ENCODE results near the gene MAMDC2. TPM values are rescaled to one million over a fixed set of nuclear protein-coding genes. Genes with fewer than 3 reads are reported as not detected.

MAMDC2 gene
- total RNA-seq, 3 donors from 2014 or later (not counting 1 experiment from before 2014, with no cell fraction given): 0.10 to 0.32 TPM; not detected in 1

DNA sequence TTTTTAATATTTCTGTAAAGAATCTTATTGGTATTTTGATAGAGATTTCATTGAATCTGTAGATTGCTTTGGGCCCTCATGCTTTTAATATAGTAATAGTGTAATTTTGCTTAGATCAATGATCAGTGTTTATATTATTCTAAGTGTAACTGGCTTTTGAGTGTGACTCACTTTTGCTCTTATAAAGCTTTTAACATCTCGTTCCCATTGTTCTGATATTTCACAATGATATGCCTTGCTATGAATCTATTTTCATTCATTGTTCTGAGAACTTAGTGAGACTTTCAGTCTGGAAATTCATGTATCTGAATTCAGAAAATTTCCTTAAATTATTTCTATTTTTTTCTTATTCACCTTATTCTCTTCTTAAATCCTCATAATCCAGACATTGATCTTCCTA is 13.5 kb upstream of the MAMDC2 start:
- Mint-ChIP-seq H3K27ac (no peak overlapping the region), H3K27me3 (ENCODE audit: low read depth in 2 of 2) (peaks cover 0 to 2% of the 10 kb centered on the region in 2 donors), H3K4me3 (no peak overlapping the region), H3K9me3 (no peaks in the 10 kb centered on the region), H3K36me3 (no peaks in the 10 kb centered on the region), H3K4me1 (no peaks in the 10 kb centered on the region)
- no peaks in the 10 kb centered on the region for H3K27me3 ChIP-seq (ENCODE audit: control insufficient read depth, insufficient read depth, low read length)
- TF ChIP-seq, protein P1, sequence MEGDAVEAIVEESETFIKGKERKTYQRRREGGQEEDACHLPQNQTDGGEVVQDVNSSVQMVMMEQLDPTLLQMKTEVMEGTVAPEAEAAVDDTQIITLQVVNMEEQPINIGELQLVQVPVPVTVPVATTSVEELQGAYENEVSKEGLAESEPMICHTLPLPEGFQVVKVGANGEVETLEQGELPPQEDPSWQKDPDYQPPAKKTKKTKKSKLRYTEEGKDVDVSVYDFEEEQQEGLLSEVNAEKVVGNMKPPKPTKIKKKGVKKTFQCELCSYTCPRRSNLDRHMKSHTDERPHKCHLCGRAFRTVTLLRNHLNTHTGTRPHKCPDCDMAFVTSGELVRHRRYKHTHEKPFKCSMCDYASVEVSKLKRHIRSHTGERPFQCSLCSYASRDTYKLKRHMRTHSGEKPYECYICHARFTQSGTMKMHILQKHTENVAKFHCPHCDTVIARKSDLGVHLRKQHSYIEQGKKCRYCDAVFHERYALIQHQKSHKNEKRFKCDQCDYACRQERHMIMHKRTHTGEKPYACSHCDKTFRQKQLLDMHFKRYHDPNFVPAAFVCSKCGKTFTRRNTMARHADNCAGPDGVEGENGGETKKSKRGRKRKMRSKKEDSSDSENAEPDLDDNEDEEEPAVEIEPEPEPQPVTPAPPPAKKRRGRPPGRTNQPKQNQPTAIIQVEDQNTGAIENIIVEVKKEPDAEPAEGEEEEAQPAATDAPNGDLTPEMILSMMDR (IDR thresholded peaks at IDR 0.05): no peak
- H3K9me3 ChIP-seq (ENCODE audit: control insufficient read depth, insufficient read depth, low read length): no peaks in the 10 kb centered on the region
- WGBS (ENCODE audit: insufficient coverage): no CpG with 5 or more reads among the region's 1 CpG
- no peak overlapping the region for H3K27ac ChIP-seq (ENCODE audit: low read length)
- H3K4me1 ChIP-seq (ENCODE audit: control insufficient read depth, insufficient read depth, low read length): no peaks in the 10 kb centered on the region
- DNase-seq (no peak), ATAC-seq (no peak)
- no peaks in the 10 kb centered on the region for H3K36me3 ChIP-seq (ENCODE audit: control insufficient read depth, insufficient read depth, low read length)
- H3K4me3 ChIP-seq (ENCODE audit: low read length): no peak overlapping the region
- intact Hi-C loops (cut with micrococcal nuclease): no loop called here

DNA sequence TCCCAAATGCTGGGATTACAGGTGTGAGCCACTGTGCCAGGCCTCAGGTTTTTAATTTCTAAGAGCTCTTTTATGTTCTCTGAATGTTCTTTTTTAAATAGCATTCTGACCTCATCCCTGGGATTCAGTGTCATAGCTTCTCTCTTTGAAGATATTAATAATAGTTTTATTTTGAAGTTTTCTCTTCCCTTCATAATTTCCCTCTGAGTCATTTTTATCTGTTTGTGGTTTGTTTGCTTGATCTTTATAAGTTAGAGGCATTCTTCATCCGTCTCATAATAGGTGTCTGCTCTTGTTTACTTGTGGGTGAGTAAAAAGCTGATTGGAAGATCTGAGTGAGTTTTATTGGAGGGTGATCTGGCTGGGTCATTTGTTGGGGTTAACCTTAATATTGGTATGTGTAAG is 12.5 kb upstream of the MAMDC2 start:
- Histone ChIP-seq H3K27me3 (ENCODE audit: control insufficient read depth, insufficient read depth, low read length) (no peaks in the 10 kb centered on the region), H3K4me1 (ENCODE audit: control insufficient read depth, insufficient read depth, low read length) (no peaks in the 10 kb centered on the region), H3K9me3 (ENCODE audit: control insufficient read depth, insufficient read depth, low read length) (no peaks in the 10 kb centered on the region), H3K36me3 (ENCODE audit: control insufficient read depth, insufficient read depth, low read length) (no peaks in the 10 kb centered on the region), H3K4me3 (ENCODE audit: low read length) (no peak overlapping the region), H3K27ac (ENCODE audit: low read length) (no peak overlapping the region)
- no peak for DNase-seq
- 87% methylated on average over 1 of the region's 1 CpG for WGBS (ENCODE audit: insufficient coverage)
- Mint-ChIP-seq H3K4me3 (no peak overlapping the region), H3K36me3 (no peaks in the 10 kb centered on the region), H3K9me3 (no peaks in the 10 kb centered on the region), H3K27ac (no peak overlapping the region), H3K4me1 (no peaks in the 10 kb centered on the region), H3K27me3 (ENCODE audit: low read depth in 2 of 2) (peaks cover 0 to 2% of the 10 kb centered on the region in 2 donors)
- no peak for ATAC-seq
- TF ChIP-seq, protein P1 (IDR thresholded peaks at IDR 0.05): no peak
- intact Hi-C loops (cut with micrococcal nuclease): no loop called here

DNA sequence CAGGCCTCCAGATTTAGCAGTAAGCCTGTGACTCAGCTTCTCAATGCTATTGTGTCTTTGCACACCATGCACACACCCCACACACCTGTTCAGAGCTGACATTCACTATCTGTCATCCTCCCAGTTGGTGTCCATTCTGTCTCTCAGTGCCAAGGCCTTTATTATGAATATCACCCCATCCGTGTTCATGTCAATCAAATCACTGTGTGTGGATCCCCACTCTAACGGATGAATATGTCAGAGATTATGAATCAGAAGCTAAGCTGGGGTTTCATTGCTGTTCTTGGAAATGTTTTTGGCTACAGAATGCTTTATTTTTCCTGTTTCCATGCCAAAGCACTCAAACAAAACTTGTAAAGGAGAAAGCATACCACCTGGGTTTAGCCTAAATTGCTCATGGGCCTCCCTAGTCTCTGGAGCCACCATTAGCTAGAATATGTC is 9.4 kb upstream of the MAMDC2 start:
- ATAC-seq (no peak), DNase-seq (no peak)
- H3K27me3 ChIP-seq (ENCODE audit: control insufficient read depth, insufficient read depth, low read length): no peaks in the 10 kb centered on the region
- WGBS (ENCODE audit: insufficient coverage): 86% methylated on average over 2 of the region's 2 CpGs
- Mint-ChIP-seq H3K27ac (no peak overlapping the region), H3K36me3 (no peaks in the 10 kb centered on the region), H3K9me3 (peaks cover 3 to 5% of the 10 kb centered on the region in 2 donors), H3K4me3 (no peak overlapping the region), H3K27me3 (ENCODE audit: low read depth in 2 of 2) (peaks cover 0 to 2% of the 10 kb centered on the region in 2 donors), H3K4me1 (no peaks in the 10 kb centered on the region)
- TF ChIP-seq, protein P1 (IDR thresholded peaks at IDR 0.05): no peak
- H3K4me1 ChIP-seq (ENCODE audit: control insufficient read depth, insufficient read depth, low read length): no peaks in the 10 kb centered on the region
- no peak overlapping the region for H3K4me3 ChIP-seq (ENCODE audit: low read length)
- H3K9me3 ChIP-seq (ENCODE audit: control insufficient read depth, insufficient read depth, low read length): no peaks in the 10 kb centered on the region
- intact Hi-C loops (cut with micrococcal nuclease): no loop called here
- no peak overlapping the region for H3K27ac ChIP-seq (ENCODE audit: low read length)
- H3K36me3 ChIP-seq (ENCODE audit: control insufficient read depth, insufficient read depth, low read length): no peaks in the 10 kb centered on the region

DNA sequence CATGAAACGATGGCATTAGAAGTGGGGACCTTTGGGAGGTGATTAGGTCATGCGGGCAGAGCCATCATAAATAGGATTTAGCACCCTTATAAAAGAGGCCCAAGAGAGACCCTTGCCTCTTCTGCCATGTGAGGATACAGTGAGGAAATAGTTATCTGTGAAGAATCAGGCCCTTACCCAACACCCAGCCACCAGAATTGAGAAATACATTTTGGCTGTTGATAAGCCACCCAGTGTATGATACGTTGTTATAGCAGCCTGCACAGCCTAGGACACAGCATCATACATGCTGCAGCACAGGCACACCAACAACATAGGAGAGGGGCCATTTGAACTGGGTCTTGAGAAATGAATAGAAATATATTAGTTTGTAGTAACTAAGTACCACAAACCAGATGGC is 8.0 kb upstream of the MAMDC2 start:
- no peak for ATAC-seq
- intact Hi-C loops (cut with micrococcal nuclease): no loop called here
- H3K27me3 Mint-ChIP-seq (ENCODE audit: low read depth in 2 of 2): peaks cover 0 to 2% of the 10 kb centered on the region in 2 donors
- H3K9me3 Mint-ChIP-seq: peaks cover 3 to 5% of the 10 kb centered on the region in 2 donors
- Histone ChIP-seq H3K4me1 (ENCODE audit: control insufficient read depth, insufficient read depth, low read length) (no peaks in the 10 kb centered on the region), H3K36me3 (ENCODE audit: control insufficient read depth, insufficient read depth, low read length) (no peaks in the 10 kb centered on the region), H3K9me3 (ENCODE audit: control insufficient read depth, insufficient read depth, low read length) (no peaks in the 10 kb centered on the region), H3K27ac (ENCODE audit: low read length) (no peak overlapping the region), H3K27me3 (ENCODE audit: control insufficient read depth, insufficient read depth, low read length) (no peaks in the 10 kb centered on the region), H3K4me3 (ENCODE audit: low read length) (no peak overlapping the region)
- 87% methylated on average over 3 of the region's 3 CpGs for WGBS (ENCODE audit: insufficient coverage)
- no peak overlapping the region for H3K27ac Mint-ChIP-seq
- TF ChIP-seq, protein P1 (IDR thresholded peaks at IDR 0.05): no peak
- DNase-seq: no peak
- no peaks in the 10 kb centered on the region for H3K36me3 Mint-ChIP-seq
- no peak overlapping the region for H3K4me3 Mint-ChIP-seq
- no peaks in the 10 kb centered on the region for H3K4me1 Mint-ChIP-seq

All from natural killer cell (primary cell).